ENCODE results near the gene ZNF768. TPM values are rescaled to one million over a fixed set of nuclear protein-coding genes. Genes with fewer than 3 reads are reported as not detected.

Gene ZNF768
- total and polyA plus RNA-seq, 2 of the 13 experiments (the other 11 are each of a cell fraction or from before 2014, with no cell fraction given) = 26.7 to 34.4 TPM

- no peak for TF ChIP-seq HIC2 (CRISPR knock-in tag; IDR thresholded peaks at IDR 0.05; ENCODE audit: low read depth)
- TF ChIP-seq ZNF773 (CRISPR knock-in tag; IDR thresholded peaks at IDR 0.05; ENCODE audit: borderline replicate concordance) = no peak
- TF ChIP-seq TCF12 (IDR thresholded peaks at IDR 0.05) = no peak
- TF ChIP-seq TCF12 (CRISPR knock-in tag; IDR thresholded peaks at IDR 0.05) = no peak
- TF ChIP-seq FOXA3 (CRISPR knock-in tag; IDR thresholded peaks at IDR 0.05) = no peak
- TF ChIP-seq NFKB2 (CRISPR knock-in tag; IDR thresholded peaks at IDR 0.05; ENCODE audit: borderline replicate concordance) = no peak
- TF ChIP-seq ZNF800 (CRISPR knock-in tag; IDR thresholded peaks at IDR 0.05) = no peak
- TF ChIP-seq RFXANK (CRISPR knock-in tag; IDR thresholded peaks at IDR 0.05) = no peak
- no peak for TF ChIP-seq XBP1 (CRISPR knock-in tag; IDR thresholded peaks at IDR 0.05)
- no peak for TF ChIP-seq HNF4A (CRISPR knock-in tag; IDR thresholded peaks at IDR 0.05)
- TF ChIP-seq ZNF451 (CRISPR knock-in tag; IDR thresholded peaks at IDR 0.05) = no peak
- TF ChIP-seq ZNF335 (CRISPR knock-in tag; IDR thresholded peaks at IDR 0.05) = no peak
- TF ChIP-seq THAP11 (CRISPR knock-in tag; IDR thresholded peaks at IDR 0.05) = no peak
- no peak for TF ChIP-seq ZNF276 (CRISPR knock-in tag; IDR thresholded peaks at IDR 0.05; ENCODE audit: low read depth)
- no peak for TF ChIP-seq ZSCAN29 (CRISPR knock-in tag; conservative IDR thresholded peaks at IDR 0.05)
- TF ChIP-seq ZFP90 (CRISPR knock-in tag; IDR thresholded peaks at IDR 0.05; ENCODE audit: borderline replicate concordance) = no peak
- no peak for TF ChIP-seq AFF4 (CRISPR knock-in tag; IDR thresholded peaks at IDR 0.05)
- no peak for TF ChIP-seq ZNF280D (CRISPR knock-in tag; IDR thresholded peaks at IDR 0.05)
These were observed at the start of gene ZNF768 (continued) for GRCh38 chr16:30526137-30526822.

Measured in HepG2 (cell line).